HEK293 (cell line): Measurements from ENCODE around the gene PROCA1.

ENCODE experiments used
- BCL11B ChIP-seq: fragments of 450-650 bp; formaldehyde crosslinking; IDR thresholded peaks from 2 replicates; pipeline ENCODE4 v1.5.1; 2016; ENCODE audit warnings: low read depth, missing biosample characterization, missing genetic modification characterization
- GFI1B ChIP-seq: fragments of 450-650 bp; formaldehyde crosslinking; IDR thresholded peaks from 2 replicates; pipeline ENCODE4 v1.5.1; 2016; ENCODE audit warnings: missing biosample characterization, missing genetic modification characterization
- KLF8 ChIP-seq: fragments of 450-650 bp; formaldehyde crosslinking; IDR thresholded peaks from 2 replicates; pipeline ENCODE4 v1.5.1; 2016; ENCODE audit warnings: missing biosample characterization, missing genetic modification characterization
- KLF9 ChIP-seq: fragments of 450-650 bp; formaldehyde crosslinking; IDR thresholded peaks from 2 replicates; pipeline ENCODE4 v1.5.1; 2016; ENCODE audit warnings: missing biosample characterization, missing genetic modification characterization, low read depth
- SP7 ChIP-seq: fragments of 450-650 bp; formaldehyde crosslinking; IDR thresholded peaks from 2 replicates; pipeline ENCODE4 v1.5.1; 2016; ENCODE audit warnings: missing biosample characterization, missing genetic modification characterization
- YY2 ChIP-seq: fragments of 450-650 bp; formaldehyde crosslinking; IDR thresholded peaks from 2 replicates; pipeline ENCODE4 v1.5.1; 2016; ENCODE audit warnings: missing biosample characterization, missing genetic modification characterization
- ZBTB8A ChIP-seq: fragments of 450-650 bp; formaldehyde crosslinking; IDR thresholded peaks from 2 replicates; pipeline ENCODE4 v1.5.1; 2016; ENCODE audit warnings: missing biosample characterization, missing genetic modification characterization
- ZIC2 ChIP-seq: fragments of 450-650 bp; formaldehyde crosslinking; IDR thresholded peaks from 2 replicates; pipeline ENCODE4 v1.5.1; 2016; ENCODE audit warnings: missing biosample characterization, missing genetic modification characterization
- ZNF10 ChIP-seq: fragments of 450-650 bp; formaldehyde crosslinking; IDR thresholded peaks from 2 replicates; pipeline ENCODE4 v1.5.1; 2017; ENCODE audit warnings: missing biosample characterization, missing genetic modification characterization
- ZNF16 ChIP-seq: fragments of 450-650 bp; formaldehyde crosslinking; IDR thresholded peaks from 2 replicates; pipeline ENCODE4 v1.5.1; 2016; ENCODE audit warnings: low read depth, missing biosample characterization, missing genetic modification characterization
- ZNF37A ChIP-seq: fragments of 450-650 bp; IDR thresholded peaks from 2 replicates; pipeline ENCODE4 v1.5.1; 2018; ENCODE audit warnings: missing biosample characterization, missing genetic modification characterization
- ZNF510 ChIP-seq: fragments of 450-650 bp; formaldehyde crosslinking; IDR thresholded peaks from 2 replicates; pipeline ENCODE4 v1.5.1; 2018; ENCODE audit warnings: mild to moderate bottlenecking, missing genetic modification characterization, missing biosample characterization; ENCODE audit not compliant: insufficient replicate concordance
- ZNF561 ChIP-seq: fragments of 450-650 bp; IDR thresholded peaks from 2 replicates; pipeline ENCODE4 v1.5.1; 2018; ENCODE audit warnings: missing biosample characterization, missing genetic modification characterization, borderline replicate concordance
- ZNF600 ChIP-seq: fragments of 450-650 bp; formaldehyde crosslinking; IDR thresholded peaks from 2 replicates; pipeline ENCODE4 v1.5.1; 2016; ENCODE audit warnings: missing biosample characterization, missing genetic modification characterization
- ZNF654 ChIP-seq: fragments of 450-650 bp; formaldehyde crosslinking; IDR thresholded peaks from 2 replicates; pipeline ENCODE4 v1.5.1; 2016; ENCODE audit warnings: low read depth, missing biosample characterization, missing genetic modification characterization
- ZNF660 ChIP-seq: fragments of 450-650 bp; IDR thresholded peaks from 2 replicates; pipeline ENCODE4 v1.5.1; 2018; ENCODE audit warnings: missing biosample characterization, mild to moderate bottlenecking, missing genetic modification characterization
- ZNF670 ChIP-seq: fragments of 450-650 bp; formaldehyde crosslinking; IDR thresholded peaks from 2 replicates; pipeline ENCODE4 v1.5.1; 2016; ENCODE audit warnings: missing biosample characterization, missing genetic modification characterization, low read depth
- ZNF747 ChIP-seq: fragments of 450-650 bp; formaldehyde crosslinking; IDR thresholded peaks from 2 replicates; pipeline ENCODE4 v1.5.1; 2016; ENCODE audit warnings: missing biosample characterization, missing genetic modification characterization
- ZSCAN23 ChIP-seq: fragments of 450-650 bp; formaldehyde crosslinking; IDR thresholded peaks from 2 replicates; pipeline ENCODE4 v1.5.1; 2016; ENCODE audit warnings: missing biosample characterization, missing genetic modification characterization
- TF ChIP-seq, protein P1 (sequence below): fragments of 450-650 bp; formaldehyde crosslinking; IDR thresholded peaks from 2 replicates; pipeline ENCODE4 v1.5.1; 2016; ENCODE audit warnings: missing biosample characterization, missing genetic modification characterization
- TF ChIP-seq, protein P2 (sequence below): fragments of 450-650 bp; formaldehyde crosslinking; IDR thresholded peaks from 2 replicates; pipeline ENCODE4 v1.5.1; 2016; ENCODE audit warnings: missing biosample characterization, missing genetic modification characterization
- TF ChIP-seq, protein P3 (sequence below): fragments of 450-650 bp; formaldehyde crosslinking; IDR thresholded peaks from 2 replicates; pipeline ENCODE4 v1.5.1; 2016; ENCODE audit warnings: missing biosample characterization, missing genetic modification characterization
- TF ChIP-seq, protein P4 (sequence below): fragments of 450-650 bp; formaldehyde crosslinking; IDR thresholded peaks from 2 replicates; pipeline ENCODE4; 2016; ENCODE audit warnings: missing biosample characterization, missing genetic modification characterization
- TF ChIP-seq, protein P5 (sequence below): fragments of 450-650 bp; formaldehyde crosslinking; IDR thresholded peaks from 2 replicates; pipeline ENCODE4 v1.5.1; 2016; ENCODE audit warnings: missing biosample characterization, missing genetic modification characterization
- TF ChIP-seq, protein P6 (sequence below): fragments of 450-650 bp; formaldehyde crosslinking; IDR thresholded peaks from 2 replicates; pipeline ENCODE4 v1.5.1; 2016; ENCODE audit warnings: missing biosample characterization, missing genetic modification characterization
- TF ChIP-seq, protein P7 (sequence below): fragments of 450-650 bp; formaldehyde crosslinking; IDR thresholded peaks from 2 replicates; pipeline ENCODE4 v1.5.1; 2016; ENCODE audit warnings: missing biosample characterization, missing genetic modification characterization

The PROCA1 gene

DNA sequence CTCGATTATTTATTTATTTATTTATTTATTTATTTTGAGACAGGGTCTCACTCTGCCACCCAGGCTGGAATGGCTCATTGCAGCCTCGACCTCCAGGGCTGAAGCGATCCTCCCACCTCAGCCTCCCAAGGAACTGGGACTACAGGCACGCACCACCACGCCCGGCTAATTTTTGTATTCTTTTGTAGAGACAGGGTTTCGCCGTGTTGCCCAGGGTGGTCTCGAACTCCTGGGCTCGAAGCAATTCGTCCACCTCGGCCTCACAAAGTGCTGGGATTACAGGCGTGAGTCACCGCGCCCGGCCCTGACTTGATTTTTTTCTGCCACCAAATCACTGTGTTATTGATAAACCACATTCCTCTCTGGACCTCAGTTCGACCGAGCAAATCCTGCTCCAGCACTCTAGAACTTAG lies 7.3 kb upstream of the PROCA1 start (continued):
- no peak for TF ChIP-seq BCL11B (tag by site-specific recombination)
- TF ChIP-seq, protein P1, sequence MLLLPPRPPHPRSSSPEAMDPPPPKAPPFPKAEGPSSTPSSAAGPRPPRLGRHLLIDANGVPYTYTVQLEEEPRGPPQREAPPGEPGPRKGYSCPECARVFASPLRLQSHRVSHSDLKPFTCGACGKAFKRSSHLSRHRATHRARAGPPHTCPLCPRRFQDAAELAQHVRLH (tag by site-specific recombination): no peak; the same call in 1 of the 2 replicates
- TF ChIP-seq, protein P2, sequence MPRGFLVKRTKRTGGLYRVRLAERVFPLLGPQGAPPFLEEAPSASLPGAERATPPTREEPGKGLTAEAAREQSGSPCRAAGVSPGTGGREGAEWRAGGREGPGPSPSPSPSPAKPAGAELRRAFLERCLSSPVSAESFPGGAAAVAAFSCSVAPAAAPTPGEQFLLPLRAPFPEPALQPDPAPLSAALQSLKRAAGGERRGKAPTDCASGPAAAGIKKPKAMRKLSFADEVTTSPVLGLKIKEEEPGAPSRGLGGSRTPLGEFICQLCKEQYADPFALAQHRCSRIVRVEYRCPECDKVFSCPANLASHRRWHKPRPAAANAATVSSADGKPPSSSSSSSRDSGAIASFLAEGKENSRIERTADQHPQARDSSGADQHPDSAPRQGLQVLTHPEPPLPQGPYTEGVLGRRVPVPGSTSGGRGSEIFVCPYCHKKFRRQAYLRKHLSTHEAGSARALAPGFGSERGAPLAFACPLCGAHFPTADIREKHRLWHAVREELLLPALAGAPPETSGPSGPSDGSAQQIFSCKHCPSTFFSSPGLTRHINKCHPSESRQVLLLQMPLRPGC: 0 out of 2 replicates have a peak, but pooled peaks have one; percentile 20
- 0 out of 2 replicates have a peak, but pooled peaks have one; percentile 23 for TF ChIP-seq ZNF660 (tag by site-specific recombination)
- TF ChIP-seq, protein P3, sequence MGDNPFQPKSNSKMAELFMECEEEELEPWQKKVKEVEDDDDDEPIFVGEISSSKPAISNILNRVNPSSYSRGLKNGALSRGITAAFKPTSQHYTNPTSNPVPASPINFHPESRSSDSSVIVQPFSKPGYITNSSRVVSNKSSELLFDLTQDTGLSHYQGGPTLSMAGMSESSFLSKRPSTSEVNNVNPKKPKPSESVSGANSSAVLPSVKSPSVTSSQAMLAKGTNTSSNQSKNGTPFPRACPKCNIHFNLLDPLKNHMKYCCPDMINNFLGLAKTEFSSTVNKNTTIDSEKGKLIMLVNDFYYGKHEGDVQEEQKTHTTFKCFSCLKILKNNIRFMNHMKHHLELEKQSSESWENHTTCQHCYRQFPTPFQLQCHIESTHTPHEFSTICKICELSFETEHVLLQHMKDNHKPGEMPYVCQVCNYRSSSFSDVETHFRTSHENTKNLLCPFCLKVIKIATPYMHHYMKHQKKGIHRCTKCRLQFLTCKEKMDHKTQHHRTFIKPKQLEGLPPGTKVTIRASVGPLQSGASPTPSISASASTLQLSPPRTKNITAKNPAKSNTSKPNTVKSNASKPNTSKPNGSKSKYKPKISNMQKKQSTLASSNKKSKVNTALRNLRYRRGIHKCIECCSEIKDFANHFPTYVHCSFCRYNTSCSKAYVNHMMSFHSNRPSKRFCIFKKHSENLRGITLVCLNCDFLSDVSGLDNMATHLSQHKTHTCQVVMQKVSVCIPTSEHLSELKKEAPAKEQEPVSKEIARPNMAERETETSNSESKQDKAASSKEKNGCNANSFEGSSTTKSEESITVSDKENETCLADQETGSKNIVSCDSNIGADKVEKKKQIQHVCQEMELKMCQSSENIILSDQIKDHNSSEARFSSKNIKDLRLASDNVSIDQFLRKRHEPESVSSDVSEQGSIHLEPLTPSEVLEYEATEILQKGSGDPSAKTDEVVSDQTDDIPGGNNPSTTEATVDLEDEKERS (tag by site-specific recombination): 0 out of 2 replicates have a peak, but pooled peaks have one; percentile 17
- TF ChIP-seq ZNF747 (tag by site-specific recombination): no peak
- TF ChIP-seq ZNF600 (tag by site-specific recombination): 0 out of 2 replicates have a peak, but pooled peaks have one; percentile 79
- TF ChIP-seq, protein P4, sequence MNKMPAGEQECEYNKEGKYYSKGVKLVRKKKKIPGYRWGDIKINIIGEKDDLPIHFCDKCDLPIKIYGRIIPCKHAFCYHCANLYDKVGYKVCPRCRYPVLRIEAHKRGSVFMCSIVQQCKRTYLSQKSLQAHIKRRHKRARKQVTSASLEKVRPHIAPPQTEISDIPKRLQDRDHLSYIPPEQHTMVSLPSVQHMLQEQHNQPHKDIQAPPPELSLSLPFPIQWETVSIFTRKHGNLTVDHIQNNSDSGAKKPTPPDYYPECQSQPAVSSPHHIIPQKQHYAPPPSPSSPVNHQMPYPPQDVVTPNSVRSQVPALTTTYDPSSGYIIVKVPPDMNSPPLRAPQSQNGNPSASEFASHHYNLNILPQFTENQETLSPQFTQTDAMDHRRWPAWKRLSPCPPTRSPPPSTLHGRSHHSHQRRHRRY (tag by site-specific recombination): no peak
- no peak for TF ChIP-seq YY2 (tag by site-specific recombination)
- TF ChIP-seq KLF8 (tag by site-specific recombination): peak; percentile 37; the same call in 1 of the 2 replicates
- TF ChIP-seq ZNF37A (tag by site-specific recombination): no peak
- TF ChIP-seq, protein P5, sequence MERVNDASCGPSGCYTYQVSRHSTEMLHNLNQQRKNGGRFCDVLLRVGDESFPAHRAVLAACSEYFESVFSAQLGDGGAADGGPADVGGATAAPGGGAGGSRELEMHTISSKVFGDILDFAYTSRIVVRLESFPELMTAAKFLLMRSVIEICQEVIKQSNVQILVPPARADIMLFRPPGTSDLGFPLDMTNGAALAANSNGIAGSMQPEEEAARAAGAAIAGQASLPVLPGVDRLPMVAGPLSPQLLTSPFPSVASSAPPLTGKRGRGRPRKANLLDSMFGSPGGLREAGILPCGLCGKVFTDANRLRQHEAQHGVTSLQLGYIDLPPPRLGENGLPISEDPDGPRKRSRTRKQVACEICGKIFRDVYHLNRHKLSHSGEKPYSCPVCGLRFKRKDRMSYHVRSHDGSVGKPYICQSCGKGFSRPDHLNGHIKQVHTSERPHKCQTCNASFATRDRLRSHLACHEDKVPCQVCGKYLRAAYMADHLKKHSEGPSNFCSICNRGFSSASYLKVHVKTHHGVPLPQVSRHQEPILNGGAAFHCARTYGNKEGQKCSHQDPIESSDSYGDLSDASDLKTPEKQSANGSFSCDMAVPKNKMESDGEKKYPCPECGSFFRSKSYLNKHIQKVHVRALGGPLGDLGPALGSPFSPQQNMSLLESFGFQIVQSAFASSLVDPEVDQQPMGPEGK: no peak
- TF ChIP-seq ZNF16 (tag by site-specific recombination): no peak
- TF ChIP-seq ZNF654 (tag by site-specific recombination): no peak
- TF ChIP-seq KLF9 (tag by site-specific recombination): 0 out of 2 replicates have a peak, but pooled peaks have one; percentile 15
- no peak for TF ChIP-seq ZIC2
- TF ChIP-seq ZNF510: no peak
- TF ChIP-seq, protein P6, sequence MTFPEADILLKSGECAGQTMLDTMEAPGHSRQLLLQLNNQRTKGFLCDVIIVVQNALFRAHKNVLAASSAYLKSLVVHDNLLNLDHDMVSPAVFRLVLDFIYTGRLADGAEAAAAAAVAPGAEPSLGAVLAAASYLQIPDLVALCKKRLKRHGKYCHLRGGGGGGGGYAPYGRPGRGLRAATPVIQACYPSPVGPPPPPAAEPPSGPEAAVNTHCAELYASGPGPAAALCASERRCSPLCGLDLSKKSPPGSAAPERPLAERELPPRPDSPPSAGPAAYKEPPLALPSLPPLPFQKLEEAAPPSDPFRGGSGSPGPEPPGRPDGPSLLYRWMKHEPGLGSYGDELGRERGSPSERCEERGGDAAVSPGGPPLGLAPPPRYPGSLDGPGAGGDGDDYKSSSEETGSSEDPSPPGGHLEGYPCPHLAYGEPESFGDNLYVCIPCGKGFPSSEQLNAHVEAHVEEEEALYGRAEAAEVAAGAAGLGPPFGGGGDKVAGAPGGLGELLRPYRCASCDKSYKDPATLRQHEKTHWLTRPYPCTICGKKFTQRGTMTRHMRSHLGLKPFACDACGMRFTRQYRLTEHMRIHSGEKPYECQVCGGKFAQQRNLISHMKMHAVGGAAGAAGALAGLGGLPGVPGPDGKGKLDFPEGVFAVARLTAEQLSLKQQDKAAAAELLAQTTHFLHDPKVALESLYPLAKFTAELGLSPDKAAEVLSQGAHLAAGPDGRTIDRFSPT (tag by site-specific recombination): peak; percentile 81
- TF ChIP-seq ZBTB8A (tag by site-specific recombination): no peak
- no peak for TF ChIP-seq ZNF670
- TF ChIP-seq ZNF10 (tag by site-specific recombination): no peak
- peak; percentile 30; the same call in 1 of the 2 replicates for TF ChIP-seq SP7 (tag by site-specific recombination)
- TF ChIP-seq GFI1B (tag by site-specific recombination): peak; percentile 71
- TF ChIP-seq, protein P7, sequence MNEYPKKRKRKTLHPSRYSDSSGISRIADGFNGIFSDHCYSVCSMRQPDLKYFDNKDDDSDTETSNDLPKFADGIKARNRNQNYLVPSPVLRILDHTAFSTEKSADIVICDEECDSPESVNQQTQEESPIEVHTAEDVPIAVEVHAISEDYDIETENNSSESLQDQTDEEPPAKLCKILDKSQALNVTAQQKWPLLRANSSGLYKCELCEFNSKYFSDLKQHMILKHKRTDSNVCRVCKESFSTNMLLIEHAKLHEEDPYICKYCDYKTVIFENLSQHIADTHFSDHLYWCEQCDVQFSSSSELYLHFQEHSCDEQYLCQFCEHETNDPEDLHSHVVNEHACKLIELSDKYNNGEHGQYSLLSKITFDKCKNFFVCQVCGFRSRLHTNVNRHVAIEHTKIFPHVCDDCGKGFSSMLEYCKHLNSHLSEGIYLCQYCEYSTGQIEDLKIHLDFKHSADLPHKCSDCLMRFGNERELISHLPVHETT (tag by site-specific recombination): peak; percentile 15; the same call in 1 of the 2 replicates
- no peak for TF ChIP-seq ZSCAN23
- TF ChIP-seq ZNF561 (tag by site-specific recombination): no peak
